ENCODE measurements around the gene OST4. TPM values are rescaled to one million over a fixed set of nuclear protein-coding genes. Genes with fewer than 3 reads are reported as not detected.

Gene OST4
- polyA plus RNA-seq, 1 donor (not counting 4 experiments of a cell fraction or from before 2014, with no cell fraction given) = 393 TPM

GRCh38 chr2:27042159-27042661, 29.2 kb downstream of the OST4 start:
- Histone ChIP-seq H4K20me1 (ENCODE audit: control insufficient read depth, extremely low read depth, insufficient read depth, low read length) (peaks cover 2% of the 10 kb centered on the region), H3K9me1 (ENCODE audit: control insufficient read depth, extremely low read depth, insufficient read depth, low read length) (no peaks in the 10 kb centered on the region), H3K79me2 (ENCODE audit: control insufficient read depth, insufficient read depth, low read length) (no peaks in the 10 kb centered on the region), H2AFZ (ENCODE audit: control insufficient read depth, low read length) (no peak overlapping the region), H3K9me3 (ENCODE audit: control insufficient read depth, low read depth, low read length) (no peaks in the 10 kb centered on the region), H3K4me3 (ENCODE audit: control insufficient read depth in 2 of 3, extremely low read depth in 1 of 3, insufficient read depth in 2 of 3, low read depth in 1 of 3, low read length in 3 of 3) (no peak overlapping the region), H3K36me3 (ENCODE audit: control insufficient read depth in 2 of 2, extremely low read depth in 1 of 2, insufficient read depth in 2 of 2, low read length in 2 of 2) (peaks cover 36 to 37% of the 10 kb centered on the region in 2 experiments), H3K27me3 (ENCODE audit: control insufficient read depth, extremely low read depth, insufficient read depth, low read length) (no peaks in the 10 kb centered on the region), H3K4me1 (ENCODE audit: control insufficient read depth, extremely low read depth, insufficient read depth, low read length) (no peaks in the 10 kb centered on the region), H3K4me2 (ENCODE audit: control insufficient read depth, extremely low read depth, insufficient read depth, low read depth, low read length) (no peak overlapping the region), H3K27ac (ENCODE audit: control insufficient read depth, insufficient read depth, low read length) (no peak overlapping the region), H3K9ac (ENCODE audit: control insufficient read depth, extremely low read depth, insufficient read depth, low read length) (no peak overlapping the region)
- dilution Hi-C loops (cut with MboI; ENCODE audit: extremely low pct_ligation_motif_present, low sequenced_read_pairs) = no loop called here
- no peak for DNase-seq (ENCODE audit: low read depth, low spot score)
- TF ChIP-seq CTCF (optimal IDR thresholded peaks at IDR 0.05 in 1 of 3, IDR thresholded peaks at IDR 0.05 in 1 of 3, conservative IDR thresholded peaks at IDR 0.05 in 1 of 3; ENCODE audit: extremely low read depth in 1 of 3, insufficient read depth in 2 of 3, low read length in 3 of 3) (no peak), EZH2 (IDR thresholded peaks at IDR 0.05; ENCODE audit: low read length) (no peak)
- no peak for FAIRE-seq

GRCh38 chr2:27041752-27042151, 29.7 kb downstream of the OST4 start:
- FAIRE-seq = no peak
- H2AFZ ChIP-seq (ENCODE audit: control insufficient read depth, low read length) = no peak overlapping the region
- H3K79me2 ChIP-seq (ENCODE audit: control insufficient read depth, insufficient read depth, low read length) = no peaks in the 10 kb centered on the region
- dilution Hi-C loops (cut with MboI; ENCODE audit: extremely low pct_ligation_motif_present, low sequenced_read_pairs) = no loop called here
- DNase-seq (ENCODE audit: low read depth, low spot score) = no peak
- H3K27me3 ChIP-seq (ENCODE audit: control insufficient read depth, extremely low read depth, insufficient read depth, low read length) = no peaks in the 10 kb centered on the region
- TF ChIP-seq CTCF (optimal IDR thresholded peaks at IDR 0.05 in 1 of 3, IDR thresholded peaks at IDR 0.05 in 1 of 3, conservative IDR thresholded peaks at IDR 0.05 in 1 of 3; ENCODE audit: extremely low read depth in 1 of 3, insufficient read depth in 2 of 3, low read length in 3 of 3) (no peak), EZH2 (IDR thresholded peaks at IDR 0.05; ENCODE audit: low read length) (no peak)
- H3K36me3 ChIP-seq (ENCODE audit: control insufficient read depth in 2 of 2, extremely low read depth in 1 of 2, insufficient read depth in 2 of 2, low read length in 2 of 2) = peaks cover 40 to 42% of the 10 kb centered on the region in 2 experiments
- H3K9ac ChIP-seq (ENCODE audit: control insufficient read depth, extremely low read depth, insufficient read depth, low read length) = no peak overlapping the region
- H4K20me1 ChIP-seq (ENCODE audit: control insufficient read depth, extremely low read depth, insufficient read depth, low read length) = peaks cover 2% of the 10 kb centered on the region
- H3K27ac ChIP-seq (ENCODE audit: control insufficient read depth, insufficient read depth, low read length) = no peak overlapping the region
- H3K9me1 ChIP-seq (ENCODE audit: control insufficient read depth, extremely low read depth, insufficient read depth, low read length) = no peaks in the 10 kb centered on the region
- H3K9me3 ChIP-seq (ENCODE audit: control insufficient read depth, low read depth, low read length) = no peaks in the 10 kb centered on the region
- H3K4me1 ChIP-seq (ENCODE audit: control insufficient read depth, extremely low read depth, insufficient read depth, low read length) = no peaks in the 10 kb centered on the region
- no peak overlapping the region for H3K4me2 ChIP-seq (ENCODE audit: control insufficient read depth, extremely low read depth, insufficient read depth, low read depth, low read length)
- H3K4me3 ChIP-seq (ENCODE audit: control insufficient read depth in 2 of 3, extremely low read depth in 1 of 3, insufficient read depth in 2 of 3, low read depth in 1 of 3, low read length in 3 of 3) = no peak overlapping the region
